Measurements from ENCODE around the gene KRTAP10-4.

The KRTAP10-4 gene

DNA sequence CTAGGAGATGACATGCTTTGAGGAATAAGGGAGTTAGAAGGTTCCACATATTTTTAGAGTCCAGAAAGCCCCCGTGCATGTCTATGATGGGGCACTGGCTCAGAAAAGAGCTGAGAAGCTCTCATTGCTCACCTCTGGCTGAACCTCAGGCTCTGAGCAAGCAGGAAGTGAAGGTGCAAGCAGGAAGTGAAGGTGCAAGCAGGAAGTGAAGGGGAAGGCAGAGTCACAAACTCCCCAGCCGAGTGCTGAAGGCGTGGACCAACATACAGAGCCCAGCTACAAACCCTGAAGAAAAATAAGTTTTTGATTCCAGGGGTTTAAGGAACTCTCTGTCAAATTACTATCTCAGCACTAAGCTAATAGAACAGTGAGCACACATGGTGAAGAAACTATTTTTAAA, 45.4 kb downstream of the KRTAP10-4 start:
- DNase-seq, result peak in 4 of 5 experiments; percentile 30 to 83 (median 52)

DNA sequence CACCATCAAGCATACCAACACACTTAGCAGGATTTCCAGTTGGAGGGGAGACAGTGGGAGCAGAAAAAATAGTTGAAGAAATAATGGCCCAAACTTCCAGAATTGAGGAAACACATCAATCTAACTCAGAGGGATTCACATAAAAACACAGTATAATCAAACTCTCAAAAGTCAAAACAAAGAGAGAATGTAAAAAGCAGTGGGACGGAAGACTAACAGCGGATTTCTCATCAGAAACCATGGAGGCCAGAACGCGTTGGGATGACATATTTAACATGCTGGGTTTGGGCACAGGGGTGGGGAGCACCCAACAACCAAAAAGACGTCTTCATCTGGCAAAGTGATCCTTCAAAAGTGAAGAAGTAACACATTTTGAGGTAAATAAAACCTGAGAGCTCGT, 46.4 kb downstream of the KRTAP10-4 start:
- no peak for DNase-seq

DNA sequence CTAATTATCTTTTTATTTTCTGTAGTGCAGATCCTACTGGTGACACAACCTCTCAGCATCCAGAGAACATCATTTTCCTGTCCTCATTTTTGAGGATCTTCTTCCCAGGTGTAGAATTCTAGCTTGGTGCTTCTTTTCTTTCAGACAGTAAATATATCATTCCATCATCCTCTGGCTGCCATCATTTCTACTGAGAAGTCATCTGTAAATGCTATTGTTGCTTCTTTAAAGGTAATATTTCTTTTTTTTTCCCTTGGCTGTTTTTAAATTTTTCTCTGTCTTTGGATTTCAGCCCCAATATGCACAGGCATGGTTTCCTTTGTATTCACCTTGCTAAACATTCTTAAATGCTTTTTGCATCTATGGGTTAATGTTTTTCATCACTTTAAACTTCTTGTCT, 50.0 kb downstream of the KRTAP10-4 start:
- DNase-seq, result no peak
